SU-DHL-6 (cell line): ENCODE data around the gene PRIM1.

ENCODE experiments used
- H2AFZ ChIP-seq: fragments of 200-600 bp; sonication (generic); 2 replicates; pipeline ENCODE4 v1.6.1; 2014; ENCODE audit warnings: low read depth, mild to moderate bottlenecking, moderate library complexity, mixed read lengths, antibody characterized with exemption, low read length; ENCODE audit not compliant: severe bottlenecking
- H3F3A ChIP-seq: fragments of 200-600 bp; shearing (Covaris generic); 2 replicates; pipeline ENCODE4 v1.6.0; 2016; ENCODE audit warnings: antibody characterized with exemption, mild to moderate bottlenecking; ENCODE audit not compliant: insufficient read depth
- H3K27ac ChIP-seq: fragments of 200-600 bp; sonication (generic); 2 replicates; pipeline ENCODE4 v1.5.1; 2016; ENCODE audit warnings: low read depth, mild to moderate bottlenecking, low read length, moderate library complexity, mixed read lengths
- H3K27me3 ChIP-seq: fragments of 200-600 bp; sonication (generic), shearing (Covaris generic); 2 replicates; pipeline ENCODE4 v1.6.0; 2014; ENCODE audit warnings: mild to moderate bottlenecking, low read length
- H3K36me3 ChIP-seq: fragments of 200-600 bp; sonication (generic); 2 replicates; pipeline ENCODE4 v1.6.1; 2014; ENCODE audit warnings: mild to moderate bottlenecking, low read length, mixed read lengths
- H3K4me2 ChIP-seq: fragments of 300-600, 200-600 bp; shearing (Covaris generic), sonication (generic); 2 replicates; pipeline ENCODE4 v1.6.0; 2014; ENCODE audit warnings: low read length, low read depth, mild to moderate bottlenecking; ENCODE audit not compliant: poor library complexity, severe bottlenecking
- H3K4me3 ChIP-seq: fragments of 200-600 bp; sonication (generic); 2 replicates; pipeline ENCODE4 v1.5.1; 2014; ENCODE audit warnings: antibody characterized with exemption, low read length, mild to moderate bottlenecking, mixed read lengths; ENCODE audit not compliant: insufficient read depth, poor library complexity, severe bottlenecking
- H3K79me2 ChIP-seq: fragments of 200-600 bp; sonication (generic); 2 replicates; pipeline ENCODE4 v1.6.1; 2014; ENCODE audit warnings: mild to moderate bottlenecking, low read length, moderate library complexity; ENCODE audit not compliant: insufficient read depth
- H3K9ac ChIP-seq: fragments of 200-600 bp; sonication (generic); 2 replicates; pipeline ENCODE4 v1.7.0; 2014; ENCODE audit warnings: mild to moderate bottlenecking, low read length
- H3K9me2 ChIP-seq: fragments of 200-600 bp; sonication (generic); replicated peaks from 2 replicates; pipeline ENCODE4 v1.6.1; 2014; ENCODE audit warnings: low read length; ENCODE audit not compliant: insufficient read depth
- H3K9me3 ChIP-seq: fragments of 200-600 bp; sonication (generic); 2 replicates; pipeline ENCODE4 v1.6.1; 2014; ENCODE audit warnings: low read length, mixed read lengths; ENCODE audit not compliant: insufficient read depth
- H4K20me1 ChIP-seq: fragments of 200-600 bp; sonication (generic); 2 replicates; pipeline ENCODE4 v1.6.1; 2014; ENCODE audit warnings: low read depth, mild to moderate bottlenecking, antibody characterized with exemption, low read length, moderate library complexity, mixed read lengths
- EZH2phosphoT487 ChIP-seq: fragments of 200-600 bp; sonication (generic), shearing (Covaris generic); conservative IDR thresholded peaks from 2 replicates; pipeline ENCODE4 v1.6.1; 2018; ENCODE audit warnings: mild to moderate bottlenecking, antibody characterized with exemption, low read length, moderate library complexity, mixed read lengths
- TF ChIP-seq, protein P1 (sequence below): fragments of 200-600 bp; sonication (generic); IDR thresholded peaks from one replicate; pipeline ENCODE4 v1.5.1; 2017; ENCODE audit warnings: antibody characterized with exemption, mild to moderate bottlenecking, low read length, moderate library complexity; ENCODE audit not compliant: insufficient read depth, poor library complexity, severe bottlenecking

Gene PRIM1

DNA sequence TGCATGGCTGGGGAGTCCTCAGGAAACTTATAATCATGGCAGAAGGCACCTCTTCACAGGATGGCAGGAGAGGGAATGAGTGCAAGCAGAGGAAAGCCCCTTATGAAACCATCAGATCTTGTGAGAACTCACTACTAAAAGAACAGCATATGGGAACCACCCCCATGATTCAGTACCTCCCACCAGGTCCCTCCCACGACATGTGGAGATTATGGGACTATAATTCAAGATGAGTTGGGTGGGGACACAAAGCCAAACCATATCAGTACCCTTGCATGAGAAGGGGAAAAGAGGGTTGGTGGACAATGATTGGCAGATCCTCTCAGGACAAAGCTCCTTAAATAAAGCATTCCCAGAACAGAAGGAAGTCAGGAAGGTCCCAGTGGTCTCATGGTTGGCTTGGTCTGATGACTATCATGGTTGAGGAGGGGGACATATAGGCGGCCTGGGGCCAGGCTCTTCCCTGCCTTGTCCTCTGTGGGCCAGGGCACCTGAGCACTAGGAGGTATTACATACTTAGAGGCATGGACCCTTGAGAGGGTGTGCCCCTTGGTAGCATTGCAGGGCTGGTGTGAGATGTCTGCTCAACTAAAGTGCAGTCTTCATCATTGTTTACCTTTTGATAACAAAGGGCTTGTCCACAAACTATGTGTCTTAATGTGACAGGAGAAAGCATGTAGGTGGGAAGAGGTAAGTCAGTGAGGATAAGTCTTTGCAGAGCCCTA lies 33.2 kb upstream of the PRIM1 start:
- no peaks in the 10 kb centered on the region for H3K9me2 ChIP-seq
- H2AFZ ChIP-seq = no peak overlapping the region
- H3K27me3 ChIP-seq = no peaks in the 10 kb centered on the region
- no peak overlapping the region for H3K9ac ChIP-seq
- H3K27ac ChIP-seq = no peak overlapping the region
- H3K79me2 ChIP-seq = no peaks in the 10 kb centered on the region
- no peaks in the 10 kb centered on the region for H3F3A ChIP-seq
- H3K36me3 ChIP-seq = no peaks in the 10 kb centered on the region
- H3K9me3 ChIP-seq = no peaks in the 10 kb centered on the region
- H3K4me2 ChIP-seq = no peak overlapping the region
- no peak for TF ChIP-seq EZH2phosphoT487
- TF ChIP-seq, protein P1, sequence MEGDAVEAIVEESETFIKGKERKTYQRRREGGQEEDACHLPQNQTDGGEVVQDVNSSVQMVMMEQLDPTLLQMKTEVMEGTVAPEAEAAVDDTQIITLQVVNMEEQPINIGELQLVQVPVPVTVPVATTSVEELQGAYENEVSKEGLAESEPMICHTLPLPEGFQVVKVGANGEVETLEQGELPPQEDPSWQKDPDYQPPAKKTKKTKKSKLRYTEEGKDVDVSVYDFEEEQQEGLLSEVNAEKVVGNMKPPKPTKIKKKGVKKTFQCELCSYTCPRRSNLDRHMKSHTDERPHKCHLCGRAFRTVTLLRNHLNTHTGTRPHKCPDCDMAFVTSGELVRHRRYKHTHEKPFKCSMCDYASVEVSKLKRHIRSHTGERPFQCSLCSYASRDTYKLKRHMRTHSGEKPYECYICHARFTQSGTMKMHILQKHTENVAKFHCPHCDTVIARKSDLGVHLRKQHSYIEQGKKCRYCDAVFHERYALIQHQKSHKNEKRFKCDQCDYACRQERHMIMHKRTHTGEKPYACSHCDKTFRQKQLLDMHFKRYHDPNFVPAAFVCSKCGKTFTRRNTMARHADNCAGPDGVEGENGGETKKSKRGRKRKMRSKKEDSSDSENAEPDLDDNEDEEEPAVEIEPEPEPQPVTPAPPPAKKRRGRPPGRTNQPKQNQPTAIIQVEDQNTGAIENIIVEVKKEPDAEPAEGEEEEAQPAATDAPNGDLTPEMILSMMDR = no peak
- H3K4me3 ChIP-seq = no peak overlapping the region
- H4K20me1 ChIP-seq = no peaks in the 10 kb centered on the region

DNA sequence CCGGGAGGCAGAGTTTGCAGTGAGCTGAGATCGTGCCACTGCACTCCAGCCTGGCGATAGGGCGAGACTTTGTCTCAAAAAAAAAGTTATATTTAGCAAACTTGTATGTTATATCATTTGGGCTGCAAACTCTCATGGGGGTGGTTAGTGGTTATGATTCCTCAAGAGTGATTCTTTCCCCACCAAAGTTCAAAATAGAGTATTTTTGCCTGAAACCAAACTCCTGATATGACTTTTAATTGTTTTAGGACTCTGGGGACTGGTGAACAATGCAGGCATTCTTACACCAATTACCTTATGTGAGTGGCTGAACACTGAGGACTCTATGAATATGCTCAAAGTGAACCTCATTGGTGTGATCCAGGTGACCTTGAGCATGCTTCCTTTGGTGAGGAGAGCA lies 29.6 kb upstream of the PRIM1 start:
- H3K4me2 ChIP-seq = no peak overlapping the region
- H3K9me3 ChIP-seq = no peaks in the 10 kb centered on the region
- H3K27ac ChIP-seq = no peak overlapping the region
- no peak overlapping the region for H2AFZ ChIP-seq
- no peaks in the 10 kb centered on the region for H3K9me2 ChIP-seq
- H3K36me3 ChIP-seq = no peaks in the 10 kb centered on the region
- H3K9ac ChIP-seq = no peak overlapping the region
- no peak overlapping the region for H3K4me3 ChIP-seq
- H4K20me1 ChIP-seq = no peaks in the 10 kb centered on the region
- no peaks in the 10 kb centered on the region for H3K27me3 ChIP-seq
- no peaks in the 10 kb centered on the region for H3F3A ChIP-seq
- TF ChIP-seq, protein P1 = no peak
- TF ChIP-seq EZH2phosphoT487 = no peak
- H3K79me2 ChIP-seq = no peaks in the 10 kb centered on the region

DNA sequence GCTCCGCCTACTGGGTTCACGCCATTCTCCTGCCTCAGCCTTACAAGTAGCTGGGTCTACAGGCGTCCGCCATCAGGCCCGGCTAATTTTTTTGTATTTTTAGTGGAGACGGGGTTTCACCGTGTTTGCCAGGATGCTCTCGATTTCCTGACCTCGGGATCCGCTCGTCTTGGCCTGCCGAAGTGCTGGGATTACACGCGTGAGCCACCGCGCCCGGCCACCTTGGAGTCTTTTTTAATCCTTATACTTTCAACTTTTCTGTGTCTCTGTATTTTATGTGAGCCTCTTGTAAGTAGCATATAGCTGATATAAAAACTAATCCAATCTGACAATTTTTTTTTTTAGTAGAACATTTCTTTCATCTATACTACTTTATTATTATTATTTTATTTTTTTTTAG lies 26.6 kb upstream of the PRIM1 start:
- no peak overlapping the region for H3K4me2 ChIP-seq
- no peak overlapping the region for H3K9ac ChIP-seq
- H4K20me1 ChIP-seq = no peaks in the 10 kb centered on the region
- no peaks in the 10 kb centered on the region for H3K27me3 ChIP-seq
- no peaks in the 10 kb centered on the region for H3K9me2 ChIP-seq
- TF ChIP-seq EZH2phosphoT487 = no peak
- TF ChIP-seq, protein P1 = no peak
- H3K36me3 ChIP-seq = no peaks in the 10 kb centered on the region
- H3K4me3 ChIP-seq = no peak overlapping the region
- H3K79me2 ChIP-seq = no peaks in the 10 kb centered on the region
- H3K27ac ChIP-seq = no peak overlapping the region
- H2AFZ ChIP-seq = no peak overlapping the region
- no peaks in the 10 kb centered on the region for H3K9me3 ChIP-seq
- H3F3A ChIP-seq = no peaks in the 10 kb centered on the region
